Gastroesophageal sphincter (tissue), 4 donors: ENCODE measurements around the gene ARPC5L. TPM values are rescaled to one million over a fixed set of nuclear protein-coding genes. Genes with fewer than 3 reads are reported as not detected.

Source experiments
- ATAC-seq: fragments of 150-250 bp; one replicate; pipeline ENCODE4 v1.9.1; 2016; ENCODE audit warnings: mild to moderate bottlenecking, moderate library complexity
- H3K27ac ChIP-seq, 4 donors: fragments of 200-600 bp; sonication (generic) in 3 of 4; 1 replicate in 3 of 4; 2 replicates in 1 of 4; pipeline ENCODE4 v1.5.1; 2016 to 2019
- H3K27me3 ChIP-seq: fragments of 200-600 bp; sonication (generic); one replicate; pipeline ENCODE4 v1.5.1; 2019
- H3K36me3 ChIP-seq, 2 donors: fragments of 200-600 bp; sonication (generic); one replicate each; pipeline ENCODE4 v1.5.1; 2019; ENCODE audit warnings: control low read depth in 1 of 2
- H3K4me1 ChIP-seq, 3 donors: fragments of 200-600 bp; sonication (generic); 1 replicate in 2 of 3; 2 replicates in 1 of 3; pipeline ENCODE4 v1.5.1; 2016 to 2019; ENCODE audit warnings: control low read depth in 2 of 3
- H3K4me3 ChIP-seq, 2 donors: fragments of 200-600 bp; sonication (generic); one replicate each; pipeline ENCODE4 v1.5.1; 2019; ENCODE audit warnings: mild to moderate bottlenecking in 1 of 2, moderate library complexity in 1 of 2
- H3K9me3 ChIP-seq, 3 donors: fragments of 200-600 bp; sonication (generic); one replicate each; pipeline ENCODE4 v1.5.1; 2017 to 2019; ENCODE audit warnings: control low read depth in 2 of 3
- CTCF ChIP-seq, 4 experiments: fragments of 200-600 bp in 2 of 4; fragments of 450-650 bp in 2 of 4; sonication (generic) in 1 of 4; IDR thresholded peaks; one replicate each; pipeline ENCODE4 v1.5.1; 2017 to 2019; ENCODE audit warnings: antibody characterized with exemption in 4 of 4, mild to moderate bottlenecking in 2 of 4, moderate library complexity in 2 of 4
- EP300 ChIP-seq: sonication (generic); formaldehyde crosslinking; IDR thresholded peaks from one replicate; pipeline ENCODE4 v1.6.1; 2017; ENCODE audit warnings: antibody characterized with exemption, mild to moderate bottlenecking
- POLR2A ChIP-seq, 2 donors: fragments of 450-650 bp; IDR thresholded peaks; one replicate each; pipeline ENCODE4 v1.6.1; 2017; ENCODE audit warnings: antibody characterized with exemption in 2 of 2, mild to moderate bottlenecking in 2 of 2, moderate library complexity in 1 of 2
- POLR2AphosphoS5 ChIP-seq: sonication (generic); formaldehyde crosslinking; IDR thresholded peaks from one replicate; pipeline ENCODE4 v1.6.1; 2017; ENCODE audit warnings: antibody characterized with exemption
- WGBS, 2 donors: methylation state at CpG; one replicate each; pipeline ENCODE4 v1.1.5; 2018; ENCODE audit warnings: low coverage in 1 of 2; 5-methylcytosine and 5-hydroxymethylcytosine counted together
- total RNA-seq, 4 donors: library from RNA; depleted of rRNA; stranded (reverse); fragments of >200 nt; gene quantifications; one replicate each; pipeline ENCODE4 v1.1.0, GENCODE V29; 2016

ARPC5L gene
- total RNA-seq, 4 donors from 2014 or later: 19.9 to 27.6 (median 20.3) TPM

- TF ChIP-seq POLR2AphosphoS5 (peak; percentile 48), EP300 (no peak)
- Histone ChIP-seq H3K27ac (peak overlapping the region; percentile 87 to 98 (median 96)), H3K4me1 (peaks cover 3 to 62% (median 37%) of the 10 kb centered on the region in 3 donors), H3K4me3 (peak overlapping the region; percentile 67 to 97), H3K36me3 (peaks cover 0 to 19% of the 10 kb centered on the region in 2 donors), H3K9me3 (no peaks in the 10 kb centered on the region), H3K27me3 (no peaks in the 10 kb centered on the region)
- no peak for ATAC-seq
- WGBS, 2 donors: 5 to 6% methylated on average over 3 to 7 of the region's 12 CpGs
Measured at GRCh38 chr9:124869986-124870560, 8.1 kb downstream of the ARPC5L start.

- TF ChIP-seq POLR2AphosphoS5 (no peak), EP300 (no peak), POLR2A (IDR thresholded peaks at IDR 0.05) (no peak), CTCF (IDR thresholded peaks at IDR 0.05) (no peak)
- 41 to 52% methylated on average over 2 to 3 of the region's 6 CpGs for WGBS, 2 donors
Measured at GRCh38 chr9:124870723-124871122, 8.8 kb downstream of the ARPC5L start.

DNA sequence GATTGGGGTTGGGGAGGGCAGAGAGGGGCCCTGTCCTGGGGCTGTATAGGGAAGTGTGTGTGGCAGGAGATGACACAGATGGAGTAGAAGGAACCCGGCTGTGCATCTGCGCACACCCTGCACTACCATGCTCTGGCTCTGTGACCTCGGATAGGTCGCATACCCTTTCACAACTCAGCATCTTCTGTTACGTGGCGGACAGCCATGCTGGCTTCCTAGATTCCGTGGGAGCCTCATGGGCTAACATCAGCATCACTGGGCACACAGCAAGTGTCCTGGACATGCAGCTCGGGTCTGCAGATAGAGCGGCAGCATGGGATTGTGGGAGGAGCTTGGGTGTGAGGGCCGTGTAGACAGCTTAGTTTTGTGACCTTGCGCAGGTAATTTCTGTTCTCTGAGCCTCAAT is 9.2 kb downstream of the ARPC5L start:
- TF ChIP-seq POLR2AphosphoS5 (no peak), POLR2A (IDR thresholded peaks at IDR 0.05) (no peak)
- Histone ChIP-seq H3K27ac (peak overlapping the region in 3 of 4 donors; percentile 63 to 98 (median 97)), H3K4me3 (no peak overlapping the region), H3K9me3 (no peaks in the 10 kb centered on the region), H3K4me1 (peaks cover 3 to 62% (median 37%) of the 10 kb centered on the region in 3 donors), H3K27me3 (no peaks in the 10 kb centered on the region), H3K36me3 (peaks cover 0 to 30% of the 10 kb centered on the region in 2 donors)
- no peak for ATAC-seq
- WGBS, 2 donors: 68 to 86% methylated on average over 6 to 10 of the region's 11 CpGs

More at GRCh38 chr9:124870723-124871122, 8.8 kb downstream of the ARPC5L start:
- Histone ChIP-seq H3K4me1 (peaks cover 3 to 62% (median 37%) of the 10 kb centered on the region in 3 donors), H3K27me3 (no peaks in the 10 kb centered on the region), H3K4me3 (peak overlapping the region in 1 of 2 donors; percentile 97), H3K36me3 (peaks cover 0 to 25% of the 10 kb centered on the region in 2 donors), H3K9me3 (no peaks in the 10 kb centered on the region), H3K27ac (peak overlapping the region in 3 of 4 donors; percentile 94 to 98 (median 97))
- ATAC-seq: no peak

DNA sequence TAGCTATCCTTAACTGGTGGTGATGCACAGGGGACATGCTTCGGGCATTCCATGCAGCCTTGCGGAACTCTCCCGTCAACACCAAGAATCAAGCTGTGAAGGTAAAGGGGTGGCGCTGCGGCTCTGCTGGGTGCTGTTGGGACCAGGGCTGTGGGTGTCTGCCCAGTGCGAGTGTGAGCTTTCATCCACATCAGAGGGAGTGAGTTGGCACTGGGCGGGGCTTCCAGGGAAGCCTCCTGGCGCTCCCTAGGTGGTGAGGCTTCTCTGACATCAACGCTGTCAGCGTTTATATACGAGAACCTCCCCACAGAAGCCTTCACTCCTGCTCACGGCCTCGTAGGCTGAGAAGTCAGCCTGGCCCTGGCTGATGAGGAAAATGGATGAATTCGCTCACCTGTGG is 11.7 kb downstream of the ARPC5L start:
- no peak for TF ChIP-seq CTCF (IDR thresholded peaks at IDR 0.05)
- TF ChIP-seq POLR2A (IDR thresholded peaks at IDR 0.05): no peak
- no peak for TF ChIP-seq EP300
- TF ChIP-seq POLR2AphosphoS5: no peak
- Histone ChIP-seq H3K9me3 (no peaks in the 10 kb centered on the region), H3K27ac (peak overlapping the region in 3 of 4 donors; percentile 63 to 97 (median 66)), H3K4me1 (peaks cover 3 to 49% (median 32%) of the 10 kb centered on the region in 3 donors), H3K4me3 (no peak overlapping the region), H3K27me3 (no peaks in the 10 kb centered on the region), H3K36me3 (peaks cover 0 to 55% of the 10 kb centered on the region in 2 donors)
- 67 to 94% methylated on average over 3 to 9 of the region's 14 CpGs for whole genome bisulfite sequencing, 2 donors
- ATAC-seq: no peak

DNA sequence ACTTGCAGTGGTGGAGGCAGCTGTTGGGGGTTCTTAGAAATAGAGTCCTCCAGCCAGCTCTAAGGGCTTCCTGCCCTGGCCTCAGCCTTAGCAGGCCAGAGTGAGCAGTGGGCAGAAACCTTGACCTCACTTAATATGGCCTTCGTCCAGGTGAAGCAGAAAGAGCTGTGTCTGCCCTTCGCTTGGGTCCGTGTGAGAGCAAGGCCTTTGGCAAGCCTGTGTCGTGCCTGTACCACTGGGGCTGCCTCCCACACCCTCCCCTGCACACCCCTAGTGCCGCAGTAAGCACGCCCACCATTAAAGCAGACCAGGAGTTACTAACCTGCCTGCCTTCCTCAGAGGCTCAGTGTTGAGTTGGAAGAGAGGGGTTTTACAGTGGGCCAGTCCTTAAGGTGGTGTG is 13.6 kb downstream of the ARPC5L start:
- TF ChIP-seq POLR2A (IDR thresholded peaks at IDR 0.05) (no peak), CTCF (IDR thresholded peaks at IDR 0.05) (no peak), POLR2AphosphoS5 (no peak), EP300 (no peak)
- WGBS, 2 donors: no CpG with 5 or more reads among the region's 6 CpGs
- Histone ChIP-seq H3K4me3 (no peak overlapping the region), H3K4me1 (peaks cover 3 to 38% (median 27%) of the 10 kb centered on the region in 3 donors), H3K27me3 (no peaks in the 10 kb centered on the region), H3K9me3 (no peaks in the 10 kb centered on the region), H3K27ac (no peak overlapping the region), H3K36me3 (peaks cover 0 to 73% of the 10 kb centered on the region in 2 donors)
- ATAC-seq: no peak
